ENCODE measurements around the gene PLRG1. TPM values are rescaled to one million over a fixed set of nuclear protein-coding genes. Genes with fewer than 3 reads are reported as not detected.
A peak's percentile ranks its signal among the peaks of the same experiment; 100 is the strongest.

PLRG1 gene
- total RNA-seq, 1 donor from 2014 or later: 92.7 TPM

DNA sequence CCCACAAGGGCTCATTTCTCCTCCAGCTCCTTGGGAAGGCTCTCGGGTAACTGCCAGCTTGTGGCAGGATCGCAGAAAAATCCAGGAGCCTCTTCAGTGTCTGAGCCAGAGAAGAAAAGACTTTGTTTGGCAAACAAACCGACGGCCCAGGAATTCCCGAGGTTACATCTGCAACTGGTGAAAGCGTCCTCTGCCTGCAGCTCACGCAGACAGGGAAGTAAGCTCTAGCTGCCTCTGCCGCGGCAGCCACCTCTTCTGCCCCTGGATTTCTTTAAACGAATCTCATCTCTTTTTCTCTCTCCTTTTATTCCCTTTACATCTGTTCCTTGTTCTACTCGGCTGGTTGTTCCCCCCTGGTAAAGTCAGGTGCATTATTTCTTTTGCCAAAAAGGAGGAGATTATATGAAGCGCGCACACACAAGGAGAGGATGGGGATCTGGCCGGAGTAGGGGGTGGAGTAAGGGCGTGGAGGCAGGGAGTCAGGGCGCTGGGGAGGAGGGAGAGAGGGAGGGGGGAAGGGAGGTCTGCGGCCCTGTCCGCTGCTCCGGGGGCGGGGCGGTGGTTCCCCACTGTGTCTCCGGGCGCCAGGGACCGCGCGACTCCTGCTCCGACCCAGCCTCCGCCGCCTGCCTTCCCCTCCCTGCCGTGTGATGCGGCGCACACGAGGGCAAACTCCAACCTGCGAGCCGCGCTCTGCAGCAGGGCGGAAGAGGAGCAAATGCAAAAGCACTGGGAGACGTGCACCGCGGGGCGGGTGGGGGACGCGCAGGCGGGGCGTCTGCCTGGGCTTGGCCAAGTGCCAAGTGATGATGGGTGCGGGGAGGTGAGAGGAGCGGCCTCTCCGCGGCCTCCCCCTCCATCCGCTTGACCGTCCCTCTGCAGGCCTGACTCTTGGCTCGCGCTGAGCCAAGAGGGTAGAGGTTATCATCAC is 58.6 kb downstream of the PLRG1 start, which contains the start of gene DCHS2:
DCHS2 (minus strand) TSS at position 459 of the 931 bp plus-strand sequence; CDS start at position 15, 444 bp downstream.
- H4K20me1 ChIP-seq (ENCODE audit: low read depth): no peaks in the 10 kb centered on the region
- Mint-ChIP-seq H3K4me1 (peaks cover 12% of the 10 kb centered on the region), H3K27me3 (ENCODE audit: insufficient read depth, low read depth) (peaks cover 39% of the 10 kb centered on the region), H3K27ac (no peak within 1 kb of the TSS), H3K4me3 (peak within 1 kb of the TSS; percentile 86), H3K9me3 (peaks cover 4% of the 10 kb centered on the region), H3K36me3 (no peaks in the 10 kb centered on the region)
- peaks cover 3% of the 10 kb centered on the region for H3K4me1 ChIP-seq
- H3K4me2 ChIP-seq: peak within 1 kb of the TSS; percentile 97
- H3K9me3 ChIP-seq (ENCODE audit: low read depth): no peaks in the 10 kb centered on the region
- peaks cover 84% of the 10 kb centered on the region for H3K27me3 ChIP-seq
- peak; percentile 74 for DNase-seq (ENCODE audit: low spot score)
- TF ChIP-seq, protein P1, sequence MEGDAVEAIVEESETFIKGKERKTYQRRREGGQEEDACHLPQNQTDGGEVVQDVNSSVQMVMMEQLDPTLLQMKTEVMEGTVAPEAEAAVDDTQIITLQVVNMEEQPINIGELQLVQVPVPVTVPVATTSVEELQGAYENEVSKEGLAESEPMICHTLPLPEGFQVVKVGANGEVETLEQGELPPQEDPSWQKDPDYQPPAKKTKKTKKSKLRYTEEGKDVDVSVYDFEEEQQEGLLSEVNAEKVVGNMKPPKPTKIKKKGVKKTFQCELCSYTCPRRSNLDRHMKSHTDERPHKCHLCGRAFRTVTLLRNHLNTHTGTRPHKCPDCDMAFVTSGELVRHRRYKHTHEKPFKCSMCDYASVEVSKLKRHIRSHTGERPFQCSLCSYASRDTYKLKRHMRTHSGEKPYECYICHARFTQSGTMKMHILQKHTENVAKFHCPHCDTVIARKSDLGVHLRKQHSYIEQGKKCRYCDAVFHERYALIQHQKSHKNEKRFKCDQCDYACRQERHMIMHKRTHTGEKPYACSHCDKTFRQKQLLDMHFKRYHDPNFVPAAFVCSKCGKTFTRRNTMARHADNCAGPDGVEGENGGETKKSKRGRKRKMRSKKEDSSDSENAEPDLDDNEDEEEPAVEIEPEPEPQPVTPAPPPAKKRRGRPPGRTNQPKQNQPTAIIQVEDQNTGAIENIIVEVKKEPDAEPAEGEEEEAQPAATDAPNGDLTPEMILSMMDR (IDR thresholded peaks at IDR 0.05): no peak
- TF ChIP-seq EZH2 (IDR thresholded peaks at IDR 0.05) (no peak), EZH2phosphoT487 (IDR thresholded peaks at IDR 0.05) (no peak)
- no peaks in the 10 kb centered on the region for H3K79me2 ChIP-seq (ENCODE audit: low read depth)
- H3K9ac ChIP-seq: no peak within 1 kb of the TSS
- H2AFZ ChIP-seq (replicated peaks): peak within 1 kb of the TSS; percentile 92
- H3K36me3 ChIP-seq: no peaks in the 10 kb centered on the region
- H3F3A ChIP-seq (ENCODE audit: low read depth): peaks cover 14% of the 10 kb centered on the region
- peak within 1 kb of the TSS; percentile 55 for H3K4me3 ChIP-seq
- H3K27ac ChIP-seq: no peak within 1 kb of the TSS

DNA sequence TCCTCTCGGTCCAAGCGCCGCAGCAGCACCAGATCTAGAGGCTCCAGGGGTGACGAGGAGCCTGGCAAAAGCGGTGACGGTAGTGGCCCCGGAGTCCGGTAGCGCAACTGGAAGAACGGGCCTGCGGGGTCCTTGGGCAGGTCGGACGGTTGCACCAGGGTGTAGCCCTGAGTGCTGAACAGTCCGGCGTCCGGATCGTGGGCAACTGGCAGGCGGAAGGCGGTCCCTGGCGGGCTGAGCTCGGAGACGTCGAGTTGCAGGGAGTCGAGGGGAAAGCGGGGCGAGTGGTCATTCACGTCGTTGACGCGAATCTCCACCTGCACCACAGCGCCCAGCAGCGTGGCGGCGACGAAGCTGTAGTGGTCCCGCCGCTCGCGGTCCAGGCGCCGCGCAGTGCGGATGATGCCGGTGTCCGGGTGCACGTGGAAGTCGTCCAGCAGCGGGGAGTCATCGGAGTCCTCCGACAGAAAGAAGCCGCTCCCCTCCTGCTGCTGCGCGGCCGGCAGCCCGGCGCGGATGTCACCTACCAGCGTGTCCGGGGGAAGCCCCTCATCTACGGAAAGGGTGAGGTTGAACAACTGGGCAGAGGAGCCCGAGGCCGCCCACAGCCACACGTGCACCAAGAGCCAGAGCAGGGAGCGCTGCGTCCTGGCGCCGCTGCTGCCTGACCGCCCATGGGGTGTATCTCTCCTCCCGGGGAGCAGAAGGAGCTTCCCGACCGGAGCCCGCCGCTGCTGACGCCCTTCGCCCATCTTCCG is 59.4 kb downstream of the PLRG1 start:
- no peaks in the 10 kb centered on the region for H4K20me1 ChIP-seq (ENCODE audit: low read depth)
- peak overlapping the region; percentile 55 for H3K4me3 ChIP-seq
- peak; percentile 57 for DNase-seq (ENCODE audit: low spot score)
- peaks cover 4% of the 10 kb centered on the region for H3K9me3 Mint-ChIP-seq
- no peaks in the 10 kb centered on the region for H3K36me3 Mint-ChIP-seq
- H3K4me3 Mint-ChIP-seq: peak overlapping the region; percentile 86
- H3K4me2 ChIP-seq: peak overlapping the region; percentile 97
- no peak overlapping the region for H3K27ac Mint-ChIP-seq
- H3K4me1 ChIP-seq: peaks cover 3% of the 10 kb centered on the region
- H3F3A ChIP-seq (ENCODE audit: low read depth): peaks cover 14% of the 10 kb centered on the region
- peaks cover 92% of the 10 kb centered on the region for H3K27me3 ChIP-seq
- TF ChIP-seq EZH2 (IDR thresholded peaks at IDR 0.05) (peak; percentile 87), EZH2phosphoT487 (IDR thresholded peaks at IDR 0.05) (peak; percentile 77)
- TF ChIP-seq, protein P1 (IDR thresholded peaks at IDR 0.05): no peak
- H3K27ac ChIP-seq: no peak overlapping the region
- peaks cover 12% of the 10 kb centered on the region for H3K4me1 Mint-ChIP-seq
- peak overlapping the region; percentile 92 for H2AFZ ChIP-seq (replicated peaks)
- no peaks in the 10 kb centered on the region for H3K9me3 ChIP-seq (ENCODE audit: low read depth)
- no peaks in the 10 kb centered on the region for H3K36me3 ChIP-seq
- peaks cover 39% of the 10 kb centered on the region for H3K27me3 Mint-ChIP-seq (ENCODE audit: insufficient read depth, low read depth)
- no peak overlapping the region for H3K9ac ChIP-seq
- H3K79me2 ChIP-seq (ENCODE audit: low read depth): no peaks in the 10 kb centered on the region

DNA sequence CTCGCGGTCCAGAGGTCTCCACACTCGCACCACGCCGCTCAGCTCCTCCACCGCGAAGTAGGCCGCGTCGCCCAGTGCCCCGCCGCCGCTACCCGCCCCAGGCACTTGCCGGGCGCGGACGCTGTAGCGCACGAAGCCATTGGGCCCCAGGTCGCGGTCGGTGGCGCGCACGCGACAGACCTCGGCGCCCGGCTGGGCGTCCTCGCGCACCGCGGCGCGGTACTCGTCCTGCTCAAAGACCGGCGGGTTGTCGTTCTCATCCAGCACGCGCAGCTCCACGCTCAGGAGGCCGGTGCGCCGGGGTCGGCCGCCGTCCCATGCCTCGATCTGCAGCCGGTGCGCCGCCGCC is 60.0 kb downstream of the PLRG1 start:
- Mint-ChIP-seq H3K4me3 (peak overlapping the region; percentile 86), H3K4me1 (peaks cover 12% of the 10 kb centered on the region), H3K27ac (no peak overlapping the region), H3K27me3 (ENCODE audit: insufficient read depth, low read depth) (peaks cover 39% of the 10 kb centered on the region), H3K9me3 (peaks cover 4% of the 10 kb centered on the region), H3K36me3 (no peaks in the 10 kb centered on the region)
- Histone ChIP-seq H3K4me3 (peak overlapping the region; percentile 55), H3K79me2 (ENCODE audit: low read depth) (no peaks in the 10 kb centered on the region), H2AFZ (replicated peaks) (peak overlapping the region; percentile 92), H3F3A (ENCODE audit: low read depth) (peaks cover 14% of the 10 kb centered on the region), H3K27me3 (peaks cover 97% of the 10 kb centered on the region), H3K4me2 (peak overlapping the region; percentile 97), H3K27ac (no peak overlapping the region), H3K9me3 (ENCODE audit: low read depth) (no peaks in the 10 kb centered on the region), H3K4me1 (peaks cover 3% of the 10 kb centered on the region), H3K36me3 (no peaks in the 10 kb centered on the region), H3K9ac (no peak overlapping the region), H4K20me1 (ENCODE audit: low read depth) (no peaks in the 10 kb centered on the region)
- DNase-seq (ENCODE audit: low spot score): peak; percentile 46
- TF ChIP-seq EZH2 (IDR thresholded peaks at IDR 0.05) (no peak), EZH2phosphoT487 (IDR thresholded peaks at IDR 0.05) (no peak)
- TF ChIP-seq, protein P1 (IDR thresholded peaks at IDR 0.05): no peak

Measured in neural progenitor cell (in vitro differentiated cells).